Nephron (organoid): ENCODE results near the gene CREB3.
A peak's percentile ranks its signal among the peaks of the same experiment; 100 is the strongest.

ENCODE experiments used
- H3K27ac Mint-ChIP-seq, 3 experiments: 2 replicates each; pipeline ENCODE4 v1.8.0; 2020; ENCODE audit warnings: mixed read lengths in 3 of 3, mild to moderate bottlenecking in 2 of 3, moderate library complexity in 1 of 3
- H3K27me3 Mint-ChIP-seq: 2 replicates; pipeline ENCODE4 v1.8.0; 2021; ENCODE audit warnings: low read depth, mild to moderate bottlenecking, moderate library complexity, mixed read lengths
- H3K36me3 Mint-ChIP-seq: 2 replicates; pipeline ENCODE4 v1.8.0; 2020; ENCODE audit warnings: low read depth, mixed read lengths
- H3K4me1 Mint-ChIP-seq: 2 replicates; pipeline ENCODE4 v1.8.0; 2020; ENCODE audit warnings: mixed read lengths
- H3K4me3 Mint-ChIP-seq, 3 experiments: 2 replicates each; pipeline ENCODE4 v1.8.0; 2020; ENCODE audit warnings: mild to moderate bottlenecking in 3 of 3, mixed read lengths in 3 of 3, moderate library complexity in 2 of 3
- H3K9me3 Mint-ChIP-seq: 2 replicates; pipeline ENCODE4 v1.8.0; 2020; ENCODE audit warnings: mixed read lengths
- TF ChIP-seq, protein P1 (sequence below), 3 experiments: fragments of 200-600 bp; sonication (generic); IDR thresholded peaks; one replicate each; pipeline ENCODE4 v1.5.0; 2021; ENCODE audit warnings: antibody characterized with exemption in 3 of 3; ENCODE audit not compliant: unreplicated experiment in 3 of 3

CREB3 gene

DNA sequence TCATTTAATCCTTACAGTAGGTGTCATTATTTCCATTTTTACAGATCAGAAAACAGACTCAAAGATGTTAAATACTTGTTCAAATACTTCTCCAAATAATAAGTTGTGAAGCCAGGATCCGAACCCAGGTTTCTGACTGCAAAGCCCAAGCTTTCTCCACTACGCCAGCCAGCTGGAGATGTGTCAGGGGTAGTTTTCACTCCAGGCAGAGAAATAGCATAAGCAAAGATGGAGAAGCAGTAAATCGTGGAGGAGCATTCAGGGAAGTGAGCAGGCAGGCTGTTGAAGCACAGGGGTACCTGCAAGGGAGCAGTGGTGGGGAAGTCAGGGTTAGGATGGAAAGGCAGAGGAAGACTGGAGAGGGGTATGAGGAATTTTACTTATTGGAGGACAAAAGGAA, 3.4 kb upstream of the CREB3 start:
- H3K36me3 Mint-ChIP-seq = peaks cover 29% of the 10 kb centered on the region
- no peaks in the 10 kb centered on the region for H3K27me3 Mint-ChIP-seq
- H3K4me1 Mint-ChIP-seq = peaks cover 8% of the 10 kb centered on the region
- H3K27ac Mint-ChIP-seq = no peak overlapping the region
- TF ChIP-seq, protein P1, sequence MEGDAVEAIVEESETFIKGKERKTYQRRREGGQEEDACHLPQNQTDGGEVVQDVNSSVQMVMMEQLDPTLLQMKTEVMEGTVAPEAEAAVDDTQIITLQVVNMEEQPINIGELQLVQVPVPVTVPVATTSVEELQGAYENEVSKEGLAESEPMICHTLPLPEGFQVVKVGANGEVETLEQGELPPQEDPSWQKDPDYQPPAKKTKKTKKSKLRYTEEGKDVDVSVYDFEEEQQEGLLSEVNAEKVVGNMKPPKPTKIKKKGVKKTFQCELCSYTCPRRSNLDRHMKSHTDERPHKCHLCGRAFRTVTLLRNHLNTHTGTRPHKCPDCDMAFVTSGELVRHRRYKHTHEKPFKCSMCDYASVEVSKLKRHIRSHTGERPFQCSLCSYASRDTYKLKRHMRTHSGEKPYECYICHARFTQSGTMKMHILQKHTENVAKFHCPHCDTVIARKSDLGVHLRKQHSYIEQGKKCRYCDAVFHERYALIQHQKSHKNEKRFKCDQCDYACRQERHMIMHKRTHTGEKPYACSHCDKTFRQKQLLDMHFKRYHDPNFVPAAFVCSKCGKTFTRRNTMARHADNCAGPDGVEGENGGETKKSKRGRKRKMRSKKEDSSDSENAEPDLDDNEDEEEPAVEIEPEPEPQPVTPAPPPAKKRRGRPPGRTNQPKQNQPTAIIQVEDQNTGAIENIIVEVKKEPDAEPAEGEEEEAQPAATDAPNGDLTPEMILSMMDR (IDR thresholded peaks at IDR 0.05; ENCODE audit: unreplicated experiment in 3 of 3) = no peak
- H3K9me3 Mint-ChIP-seq = no peaks in the 10 kb centered on the region
- H3K4me3 Mint-ChIP-seq = no peak overlapping the region

DNA sequence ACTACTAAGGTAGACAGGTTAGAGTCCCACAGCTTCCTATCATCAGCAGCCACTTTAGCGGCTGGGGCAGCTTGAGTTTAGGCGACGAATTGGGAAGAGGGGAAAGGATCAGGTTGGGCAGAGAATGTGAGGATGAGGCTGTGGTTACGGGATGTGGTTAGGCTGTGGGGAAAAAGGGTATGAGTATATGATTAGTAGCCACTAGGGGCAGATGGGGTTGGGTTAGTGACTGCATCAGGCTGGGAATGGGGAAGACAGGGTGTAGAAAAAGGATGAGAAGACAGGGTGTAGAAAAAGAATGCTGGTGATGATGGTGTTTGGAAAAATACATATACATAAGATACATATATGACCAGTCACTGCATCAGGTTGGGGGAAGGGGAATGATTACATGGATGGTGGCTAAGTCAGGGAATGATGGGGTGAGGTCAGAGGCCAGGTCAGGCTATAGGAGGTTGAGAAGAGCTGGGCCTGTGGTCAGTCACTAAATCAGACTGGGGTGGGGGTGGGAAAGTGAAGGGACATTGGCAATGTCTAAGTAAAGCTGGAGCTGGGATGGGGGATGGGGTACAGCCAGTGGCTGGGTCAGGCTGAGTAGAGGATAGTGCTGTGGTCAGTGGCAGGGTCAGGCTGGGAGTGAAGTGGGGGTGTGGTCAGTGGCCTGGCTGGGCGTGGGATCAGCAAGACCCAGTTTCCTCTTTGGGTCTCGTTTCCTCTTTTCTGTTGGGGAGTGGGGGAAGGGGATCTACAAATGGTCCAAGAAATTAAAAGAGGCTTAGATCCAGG, 2.6 kb upstream of the CREB3 start:
- Mint-ChIP-seq H3K36me3 (peaks cover 22% of the 10 kb centered on the region), H3K4me1 (peaks cover 8% of the 10 kb centered on the region), H3K4me3 (no peak overlapping the region), H3K27ac (peak overlapping the region in 1 of 3 experiments; percentile 87), H3K27me3 (no peaks in the 10 kb centered on the region), H3K9me3 (no peaks in the 10 kb centered on the region)
- TF ChIP-seq, protein P1 (IDR thresholded peaks at IDR 0.05; ENCODE audit: unreplicated experiment in 3 of 3) = peak; percentile 44 to 55 (median 51)

DNA sequence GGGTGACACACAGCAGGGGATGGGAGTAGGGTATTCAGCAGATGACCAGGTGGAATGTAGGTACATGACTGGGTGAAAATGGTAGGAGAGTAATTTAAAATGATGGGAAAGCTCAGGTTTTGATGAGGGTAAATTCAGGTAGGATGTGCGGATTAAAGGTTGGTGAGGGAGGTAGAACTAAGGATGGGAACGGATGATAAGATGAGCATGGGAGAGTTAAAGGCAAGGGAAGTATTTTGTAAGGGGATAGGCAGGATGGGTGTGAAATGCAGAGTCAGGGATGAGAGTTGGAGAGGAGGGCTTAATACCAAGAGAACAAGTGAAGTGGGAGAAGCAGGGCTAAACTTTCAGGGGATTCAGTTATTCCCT, 2.0 kb upstream of the CREB3 start:
- no peaks in the 10 kb centered on the region for H3K9me3 Mint-ChIP-seq
- peaks cover 8% of the 10 kb centered on the region for H3K4me1 Mint-ChIP-seq
- TF ChIP-seq, protein P1 (IDR thresholded peaks at IDR 0.05; ENCODE audit: unreplicated experiment in 3 of 3) = no peak
- H3K27me3 Mint-ChIP-seq = no peaks in the 10 kb centered on the region
- H3K4me3 Mint-ChIP-seq = no peak overlapping the region
- peaks cover 22% of the 10 kb centered on the region for H3K36me3 Mint-ChIP-seq
- peak overlapping the region in 1 of 3 experiments; percentile 87 for H3K27ac Mint-ChIP-seq

DNA sequence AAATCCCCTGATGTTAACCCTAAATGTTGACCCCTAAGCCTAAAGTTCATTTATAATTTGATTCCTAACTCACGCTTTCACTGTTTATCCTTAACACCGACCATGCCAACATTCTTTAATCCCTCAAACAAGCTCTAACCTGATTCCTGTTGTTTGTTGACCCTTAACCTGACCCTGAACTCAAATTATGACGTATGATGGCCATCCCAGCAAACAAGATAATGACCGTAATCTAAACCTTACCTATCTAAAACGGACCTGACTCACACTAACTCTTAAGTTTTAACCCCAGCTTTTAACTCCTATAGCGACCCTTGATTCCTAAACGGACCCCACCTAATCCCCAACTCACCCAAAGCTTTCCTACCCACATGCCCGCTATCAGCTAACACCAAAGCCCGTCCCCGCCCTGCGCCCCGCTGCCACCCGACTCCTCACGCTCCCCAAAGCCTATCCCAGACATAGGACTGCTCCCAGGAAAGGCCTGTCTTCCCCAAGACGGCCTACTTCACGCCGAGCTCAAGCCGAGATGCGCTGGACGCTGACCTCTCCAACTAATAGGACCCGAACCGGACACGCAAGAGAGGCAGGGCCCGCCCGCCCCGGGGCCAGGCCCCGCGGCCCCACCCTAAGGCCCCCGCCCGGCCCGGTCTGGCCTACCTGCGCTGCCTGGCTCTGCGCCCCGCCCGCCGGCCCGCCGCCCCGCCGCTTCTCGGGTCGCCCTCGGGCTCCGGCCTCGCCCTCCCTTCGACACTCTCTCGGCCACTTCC, 866 bp upstream of the CREB3 start:
- Mint-ChIP-seq H3K27ac (peak overlapping the region in 1 of 3 experiments; percentile 87), H3K4me3 (peak overlapping the region in 1 of 3 experiments; percentile 94), H3K9me3 (no peaks in the 10 kb centered on the region), H3K4me1 (peaks cover 8% of the 10 kb centered on the region), H3K36me3 (peaks cover 24% of the 10 kb centered on the region), H3K27me3 (no peaks in the 10 kb centered on the region)
- TF ChIP-seq, protein P1 (IDR thresholded peaks at IDR 0.05; ENCODE audit: unreplicated experiment in 3 of 3) = no peak

DNA sequence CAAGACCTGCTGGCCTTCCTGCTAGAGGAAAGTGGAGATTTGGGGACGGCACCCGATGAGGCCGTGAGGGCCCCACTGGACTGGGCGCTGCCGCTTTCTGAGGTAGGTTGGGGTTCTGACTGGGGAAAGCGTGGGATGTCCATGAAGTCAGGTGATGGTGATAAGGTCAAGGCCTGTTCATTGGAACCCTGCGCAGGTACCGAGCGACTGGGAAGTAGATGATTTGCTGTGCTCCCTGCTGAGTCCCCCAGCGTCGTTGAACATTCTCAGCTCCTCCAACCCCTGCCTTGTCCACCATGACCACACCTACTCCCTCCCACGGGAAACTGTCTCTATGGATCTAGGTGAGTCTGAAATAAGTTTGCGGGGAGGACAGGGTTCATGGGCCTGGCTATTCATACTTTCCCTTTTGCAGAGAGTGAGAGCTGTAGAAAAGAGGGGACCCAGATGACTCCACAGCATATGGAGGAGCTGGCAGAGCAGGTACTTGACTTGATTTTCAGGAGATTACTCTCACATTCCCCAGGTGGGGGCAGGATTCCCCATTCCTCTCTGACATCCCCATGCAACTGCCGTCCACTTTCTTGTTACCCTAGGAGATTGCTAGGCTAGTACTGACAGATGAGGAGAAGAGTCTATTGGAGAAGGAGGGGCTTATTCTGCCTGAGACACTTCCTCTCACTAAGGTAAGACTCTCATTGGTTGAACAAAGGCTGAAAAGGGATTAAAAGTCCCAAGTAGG, 505 bp downstream of the CREB3 start:
- Mint-ChIP-seq H3K36me3 (peaks cover 28% of the 10 kb centered on the region), H3K4me3 (peak overlapping the region in 1 of 3 experiments; percentile 94), H3K27ac (peak overlapping the region in 1 of 3 experiments; percentile 87), H3K27me3 (no peaks in the 10 kb centered on the region), H3K9me3 (no peaks in the 10 kb centered on the region), H3K4me1 (peaks cover 8% of the 10 kb centered on the region)
- TF ChIP-seq, protein P1 (IDR thresholded peaks at IDR 0.05; ENCODE audit: unreplicated experiment in 3 of 3) = no peak
